Spleen (tissue), 11 donors: Measurements from ENCODE around the gene CD226. TPM values are rescaled to one million over a fixed set of nuclear protein-coding genes. Genes with fewer than 3 reads are reported as not detected.

Experiments
- DNase-seq: peaks from one replicate; pipeline ENCODE4 v3.0.0-alpha.2; 2020
- H3K27ac ChIP-seq, 8 donors: fragments of 200-600 bp; sonication (generic) in 7 of 8; 1 replicate in 4 of 8; 2 replicates in 4 of 8; pipeline versions ENCODE4 v1.5.0 to v1.8.0; 2016 to 2021; ENCODE audit warnings: inconsistent platforms in 4 of 8, mild to moderate bottlenecking in 4 of 8, moderate library complexity in 1 of 8
- H3K27me3 ChIP-seq, 7 donors: fragments of 200-600 bp; sonication (generic) in 6 of 7; replicated peaks in 1 of 7; 1 replicate in 4 of 7; 2 replicates in 3 of 7; pipeline versions ENCODE4 v1.5.0 to v1.8.0; 2016 to 2021; ENCODE audit warnings: inconsistent platforms in 3 of 7, mild to moderate bottlenecking in 1 of 7
- H3K36me3 ChIP-seq, 6 donors: fragments of 200-600 bp; sonication (generic) in 5 of 6; 1 replicate in 4 of 6; 2 replicates in 2 of 6; pipeline versions ENCODE4 v1.5.0 to v1.8.0; 2016 to 2021; ENCODE audit warnings: inconsistent platforms in 2 of 6
- H3K4me1 ChIP-seq, 6 donors: fragments of 200-600 bp; sonication (generic) in 5 of 6; 1 replicate in 3 of 6; 2 replicates in 3 of 6; pipeline versions ENCODE4 v1.5.0 to v1.8.0; 2016 to 2021; ENCODE audit warnings: inconsistent platforms in 3 of 6
- H3K4me3 ChIP-seq, 8 donors: fragments of 200-600 bp; sonication (generic) in 7 of 8; 1 replicate in 4 of 8; 2 replicates in 4 of 8; pipeline versions ENCODE4 v1.5.0 to v1.8.0; 2016 to 2021; ENCODE audit warnings: inconsistent platforms in 4 of 8, mild to moderate bottlenecking in 4 of 8, moderate library complexity in 2 of 8
- H3K9me3 ChIP-seq, 8 donors: fragments of 200-600 bp; sonication (generic) in 7 of 8; 1 replicate in 4 of 8; 2 replicates in 4 of 8; pipeline versions ENCODE4 v1.5.0 to v1.8.0; 2016 to 2021; ENCODE audit warnings: inconsistent platforms in 4 of 8
- POLR2A ChIP-seq, 3 donors: fragments of 450-650 bp; IDR thresholded peaks; one replicate each; pipeline ENCODE4 v1.5.1; 2017; ENCODE audit warnings: antibody characterized with exemption in 3 of 3, mild to moderate bottlenecking in 1 of 3
- POLR2AphosphoS5 ChIP-seq, 3 donors: sonication (generic); formaldehyde crosslinking; IDR thresholded peaks; one replicate each; pipeline ENCODE4 v1.5.1; 2017; ENCODE audit warnings: antibody characterized with exemption in 3 of 3
- WGBS, 5 donors: extraction: QIAGEN DNeasy Blood & Tissue Kit in 3 of 5; methylation state at CpG; one replicate each; pipeline versions ENCODE4 v1.1.5 to v1.1.7; 2013 to 2018; 5-methylcytosine and 5-hydroxymethylcytosine counted together
- intact Hi-C: fragments of 100-400 bp; cut with DNase I; formaldehyde crosslinking; loops from one replicate; pipeline ENCODE4 v1.15.0; 2023; ENCODE audit warnings: low total_unique reads
- polyA plus RNA-seq, 3 donors: library from polyadenylated mRNA; stranded (reverse); fragments of 200-250 nt; gene quantifications; one replicate each; pipeline ENCODE4 v1.2.1, GENCODE V29; 2013
- total RNA-seq, 7 donors: library from RNA; depleted of rRNA in 3 of 7; stranded (reverse); fragments of >200 nt in 3 of 7; fragmentation: NEBNext Ultra II Directional in 4 of 7; extraction: Animal tissue kit (Norgen Biotek cat#: 25700) in 4 of 7; gene quantifications; one replicate each; pipeline versions ENCODE4 v1.1.0 to v1.2.1, GENCODE V29; 2016 to 2021
- TF ChIP-seq, protein P1 (sequence below), 11 experiments: fragments of 200-600 bp in 7 of 11; fragments of 450-650 bp in 4 of 11; sonication (generic) in 4 of 11; IDR thresholded peaks in 8 of 11; conservative IDR thresholded peaks in 3 of 11; 1 replicate in 7 of 11; 2 replicates in 4 of 11; pipeline versions ENCODE4 v1.4.0 to v1.8.0; 2016 to 2021; ENCODE audit warnings: antibody characterized with exemption in 11 of 11, inconsistent platforms in 4 of 11, mild to moderate bottlenecking in 1 of 11
- donor health status: healthy with polysubstance abuse.
- donor health status: DM: no; HTN: no; CAD: no; lungs with moderate emphysema.
- donor health status: DM: no; HTN: no; CAD: no.
- donor health status: Bipolar disorder and iron deficiency.
- donor health status: healthy.
- donor health status: DM: no; HTN: no; CAD: no.
- donor health status: DM: yes; HTN: yes; CAD: no.

The CD226 gene
- total and polyA plus RNA-seq, 10 donors: 0.91 to 51.4 (median 31.7) TPM

DNA sequence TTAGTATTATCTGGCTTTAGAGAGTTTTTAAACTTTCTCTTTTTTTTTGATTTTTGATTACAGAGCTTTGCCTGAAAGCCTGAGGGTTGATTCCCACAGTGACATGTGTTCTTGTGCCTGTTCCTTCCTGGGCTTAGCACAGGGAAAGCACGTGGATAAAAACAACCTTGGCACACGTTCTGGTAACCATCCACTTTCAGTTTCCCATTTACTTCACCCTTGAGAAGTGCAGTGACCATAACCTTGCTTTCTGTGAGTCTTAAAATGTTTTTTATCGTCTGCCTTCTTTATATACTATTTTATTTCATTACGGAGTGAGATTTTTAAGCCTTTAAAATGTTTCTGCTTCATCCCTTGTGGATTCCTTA lies 11.5 kb downstream of the CD226 start:
- no peak for DNase-seq
- peak overlapping the region in 2 of 8 donors; percentile 28 to 40 for H3K4me3 ChIP-seq
- intact Hi-C loops: no loop called here
- H3K27me3 ChIP-seq: no peaks in the 10 kb centered on the region
- TF ChIP-seq POLR2A (IDR thresholded peaks at IDR 0.05) (no peak), POLR2AphosphoS5 (IDR thresholded peaks at IDR 0.05) (peak in 1 of 3 donors; percentile 50)
- TF ChIP-seq, protein P1, sequence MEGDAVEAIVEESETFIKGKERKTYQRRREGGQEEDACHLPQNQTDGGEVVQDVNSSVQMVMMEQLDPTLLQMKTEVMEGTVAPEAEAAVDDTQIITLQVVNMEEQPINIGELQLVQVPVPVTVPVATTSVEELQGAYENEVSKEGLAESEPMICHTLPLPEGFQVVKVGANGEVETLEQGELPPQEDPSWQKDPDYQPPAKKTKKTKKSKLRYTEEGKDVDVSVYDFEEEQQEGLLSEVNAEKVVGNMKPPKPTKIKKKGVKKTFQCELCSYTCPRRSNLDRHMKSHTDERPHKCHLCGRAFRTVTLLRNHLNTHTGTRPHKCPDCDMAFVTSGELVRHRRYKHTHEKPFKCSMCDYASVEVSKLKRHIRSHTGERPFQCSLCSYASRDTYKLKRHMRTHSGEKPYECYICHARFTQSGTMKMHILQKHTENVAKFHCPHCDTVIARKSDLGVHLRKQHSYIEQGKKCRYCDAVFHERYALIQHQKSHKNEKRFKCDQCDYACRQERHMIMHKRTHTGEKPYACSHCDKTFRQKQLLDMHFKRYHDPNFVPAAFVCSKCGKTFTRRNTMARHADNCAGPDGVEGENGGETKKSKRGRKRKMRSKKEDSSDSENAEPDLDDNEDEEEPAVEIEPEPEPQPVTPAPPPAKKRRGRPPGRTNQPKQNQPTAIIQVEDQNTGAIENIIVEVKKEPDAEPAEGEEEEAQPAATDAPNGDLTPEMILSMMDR (IDR thresholded peaks at IDR 0.05 in 8 of 11, conservative IDR thresholded peaks at IDR 0.05 in 3 of 11): no peak
- peak overlapping the region; percentile 48 to 83 (median 66) for H3K27ac ChIP-seq
- H3K4me1 ChIP-seq: peaks cover 5 to 61% (median 22%) of the 10 kb centered on the region in 6 donors
- H3K36me3 ChIP-seq: peaks cover 0 to 6% (median 0%) of the 10 kb centered on the region in 6 donors
- 27 to 44% (median 36%) methylated on average over 4 of the region's 4 CpGs for WGBS, 5 donors
- H3K9me3 ChIP-seq: peaks cover 0 to 6% (median under 1%) of the 10 kb centered on the region in 8 donors

DNA sequence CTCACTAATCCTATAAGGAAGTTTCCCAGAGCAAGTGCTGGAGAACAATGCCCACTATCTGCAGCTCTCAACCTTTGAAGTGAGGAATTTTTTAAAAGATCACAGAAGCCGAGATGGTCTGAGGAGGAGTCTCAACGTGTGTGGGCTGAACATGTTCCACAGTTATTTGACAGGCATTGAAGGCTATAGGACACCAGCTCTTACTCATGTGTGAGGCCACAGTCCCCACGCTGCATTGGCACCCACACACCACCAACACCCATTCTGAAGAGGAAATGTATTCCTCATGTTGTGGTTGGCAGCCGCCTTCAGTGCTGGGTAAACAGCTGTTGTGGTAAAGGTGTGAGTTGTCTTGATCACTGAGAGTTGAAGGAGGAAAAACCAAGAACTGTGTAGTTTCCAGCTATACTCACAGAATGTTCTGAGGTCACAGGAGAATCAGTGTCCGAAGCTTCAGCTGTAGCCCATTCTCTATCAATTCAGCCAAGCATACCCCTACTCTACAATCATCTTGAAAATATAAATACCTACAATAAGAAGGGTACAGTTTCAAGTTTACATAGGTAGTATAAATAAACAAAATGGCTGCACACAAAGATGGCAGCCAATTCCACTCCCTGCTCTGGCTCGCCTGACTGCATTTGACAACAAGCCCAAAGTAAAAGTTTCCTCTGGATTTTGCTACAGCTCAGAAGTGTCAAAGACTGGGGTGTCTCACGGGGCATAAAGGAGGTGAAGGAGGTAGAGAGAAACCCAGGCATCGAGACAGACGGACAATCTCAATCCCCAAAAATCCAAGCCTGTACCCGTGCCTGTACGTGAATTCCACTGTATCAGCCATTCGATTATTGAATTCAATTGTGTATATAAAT lies 12.1 kb downstream of the CD226 start:
- Histone ChIP-seq H3K27me3 (no peaks in the 10 kb centered on the region), H3K4me1 (peaks cover 5 to 55% (median 22%) of the 10 kb centered on the region in 6 donors), H3K36me3 (peaks cover 0 to 2% (median 0%) of the 10 kb centered on the region in 6 donors), H3K4me3 (peak overlapping the region in 1 of 8 donors; percentile 40), H3K9me3 (no peaks in the 10 kb centered on the region), H3K27ac (peak overlapping the region; percentile 48 to 83 (median 66))
- intact Hi-C loops: no loop called here
- no peak for TF ChIP-seq POLR2A (IDR thresholded peaks at IDR 0.05)
- TF ChIP-seq POLR2AphosphoS5 (IDR thresholded peaks at IDR 0.05): peak in 1 of 3 donors; percentile 79
- WGBS, 5 donors: 66 to 72% (median 71%) methylated on average over 12 of the region's 12 CpGs
- DNase-seq: peak; percentile 83

DNA sequence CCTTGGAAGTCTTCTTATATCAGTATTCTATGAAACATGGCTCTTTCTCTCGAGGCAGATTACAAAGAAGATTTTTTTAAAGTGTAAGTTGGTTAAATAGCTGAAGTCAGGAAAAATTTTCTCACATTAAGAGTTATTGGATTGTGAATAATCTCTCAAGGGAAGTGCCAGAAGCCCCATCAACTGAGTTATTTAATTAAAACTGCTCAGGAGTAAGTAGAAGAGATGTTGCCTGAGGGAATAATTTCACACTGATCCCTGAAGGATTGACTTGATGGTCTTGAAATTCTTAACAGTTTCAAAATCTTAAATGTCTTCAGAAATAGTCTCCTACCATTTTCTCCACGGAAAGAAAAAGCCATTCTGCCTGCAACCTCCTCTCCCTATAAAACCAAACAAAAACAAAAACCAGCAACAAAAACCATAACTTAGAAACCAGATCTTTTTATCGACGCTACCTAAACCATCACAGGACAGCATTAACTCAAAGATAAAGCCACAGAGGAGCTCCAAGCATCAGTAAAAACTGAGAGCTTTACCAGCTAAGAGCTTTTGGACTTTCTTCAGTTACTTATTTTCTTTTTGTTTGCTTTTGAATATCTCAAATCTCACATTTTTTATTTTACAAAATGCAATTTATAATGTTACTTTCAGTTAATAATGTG lies 12.9 kb downstream of the CD226 start:
- Histone ChIP-seq H3K4me1 (peaks cover 5 to 50% (median 22%) of the 10 kb centered on the region in 6 donors), H3K27me3 (no peaks in the 10 kb centered on the region), H3K4me3 (peak overlapping the region in 1 of 8 donors; percentile 40), H3K27ac (peak overlapping the region in 7 of 8 donors; percentile 4 to 83 (median 71)), H3K9me3 (no peaks in the 10 kb centered on the region), H3K36me3 (peaks cover 0 to 10% (median 0%) of the 10 kb centered on the region in 6 donors)
- intact Hi-C loops: no loop called here
- WGBS, 5 donors: 73 to 87% (median 79%) methylated on average over 4 of the region's 4 CpGs
- no peak for DNase-seq
- TF ChIP-seq POLR2AphosphoS5 (IDR thresholded peaks at IDR 0.05) (no peak), POLR2A (IDR thresholded peaks at IDR 0.05) (no peak)
- TF ChIP-seq, protein P1 (IDR thresholded peaks at IDR 0.05 in 8 of 11, conservative IDR thresholded peaks at IDR 0.05 in 3 of 11): no peak

DNA sequence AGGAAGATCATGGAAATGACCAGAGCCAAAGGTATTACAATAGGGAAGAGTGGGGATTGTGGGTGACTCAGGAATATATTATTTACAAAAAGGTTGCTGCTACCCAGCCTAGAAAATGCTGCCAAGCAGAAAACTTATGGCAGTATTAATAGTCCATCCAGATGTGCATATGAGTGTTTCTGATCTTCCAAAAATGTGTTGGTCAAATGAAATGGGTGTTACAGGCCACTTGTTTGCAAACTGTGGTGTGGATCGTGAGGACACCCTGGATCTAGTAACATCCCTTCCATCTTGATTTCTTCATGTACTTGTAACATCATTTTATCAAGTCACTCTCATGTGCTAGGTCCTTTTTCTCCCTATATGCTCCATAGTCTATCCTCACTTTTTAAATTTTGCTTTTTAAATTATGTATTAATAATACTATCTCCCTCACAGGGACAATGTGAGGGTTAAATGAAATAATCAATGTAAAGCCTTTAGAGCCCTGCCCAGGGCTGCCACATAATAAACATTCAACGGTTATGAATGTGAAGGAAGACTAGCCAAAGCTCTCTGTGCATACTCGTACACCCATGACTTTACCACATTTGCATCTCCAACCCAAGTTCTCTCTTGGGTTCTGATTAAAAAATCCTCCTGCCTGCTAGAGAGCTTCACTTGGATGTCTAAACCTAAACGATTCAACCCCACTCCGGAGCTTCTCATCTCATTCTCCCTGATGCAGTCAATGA lies 18.5 kb downstream of the CD226 start:
- 89 to 95% (median 91%) methylated on average over 5 of the region's 5 CpGs for WGBS, 5 donors
- TF ChIP-seq POLR2A (IDR thresholded peaks at IDR 0.05): no peak
- no peak for TF ChIP-seq POLR2AphosphoS5 (IDR thresholded peaks at IDR 0.05)
- TF ChIP-seq, protein P1 (IDR thresholded peaks at IDR 0.05 in 8 of 11, conservative IDR thresholded peaks at IDR 0.05 in 3 of 11): no peak

More for the DNA sequence above, 18.5 kb downstream of the CD226 start:
- no peaks in the 10 kb centered on the region for H3K9me3 ChIP-seq
- intact Hi-C loops: no loop called here
- DNase-seq: no peak
- peaks cover 0 to 12% (median 0%) of the 10 kb centered on the region in 6 donors for H3K36me3 ChIP-seq
- no peaks in the 10 kb centered on the region for H3K27me3 ChIP-seq
- no peak overlapping the region for H3K4me3 ChIP-seq
- peaks cover 0 to 5% (median 0%) of the 10 kb centered on the region in 6 donors for H3K4me1 ChIP-seq
- no peak overlapping the region for H3K27ac ChIP-seq
